ENCODE measurements around the gene CHST9.
"Not testable (repeated sequence)": the region's sequence is repeated elsewhere in the genome, so short reads cannot be mapped to it uniquely, and the experiment has no call there.

The CHST9 gene

DNA sequence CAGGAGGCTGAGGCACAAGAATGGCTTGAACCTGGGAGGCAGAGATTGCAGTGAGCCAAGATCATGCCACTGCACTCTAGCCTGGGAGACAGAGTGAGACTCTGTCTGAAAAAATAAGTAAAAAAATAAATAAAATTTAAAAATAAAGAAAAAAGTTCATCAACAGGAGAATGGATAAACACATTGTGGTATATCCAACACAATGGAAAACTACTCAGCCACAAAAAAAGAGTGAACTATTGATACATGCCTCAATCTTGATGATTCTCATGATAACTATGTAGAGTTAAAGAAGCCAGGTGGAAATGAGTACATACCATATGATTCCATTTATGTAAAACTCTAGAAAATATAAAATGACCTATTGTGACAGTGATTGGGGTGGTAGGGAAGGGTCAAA lies 195.3 kb downstream of the CHST9 start:
- no peak for DNase-seq (ENCODE audit: low spot score)
- POLR2A ChIA-PET (ENCODE audit: low non-redundant PET), result no interaction called here
- TF ChIP-seq CTCF (conservative IDR thresholded peaks at IDR 0.05; ENCODE audit: low read depth), result no peak
- H3K27ac ChIP-seq, result no peak overlapping the region
- CTCF ChIA-PET, result no interaction called here

DNA sequence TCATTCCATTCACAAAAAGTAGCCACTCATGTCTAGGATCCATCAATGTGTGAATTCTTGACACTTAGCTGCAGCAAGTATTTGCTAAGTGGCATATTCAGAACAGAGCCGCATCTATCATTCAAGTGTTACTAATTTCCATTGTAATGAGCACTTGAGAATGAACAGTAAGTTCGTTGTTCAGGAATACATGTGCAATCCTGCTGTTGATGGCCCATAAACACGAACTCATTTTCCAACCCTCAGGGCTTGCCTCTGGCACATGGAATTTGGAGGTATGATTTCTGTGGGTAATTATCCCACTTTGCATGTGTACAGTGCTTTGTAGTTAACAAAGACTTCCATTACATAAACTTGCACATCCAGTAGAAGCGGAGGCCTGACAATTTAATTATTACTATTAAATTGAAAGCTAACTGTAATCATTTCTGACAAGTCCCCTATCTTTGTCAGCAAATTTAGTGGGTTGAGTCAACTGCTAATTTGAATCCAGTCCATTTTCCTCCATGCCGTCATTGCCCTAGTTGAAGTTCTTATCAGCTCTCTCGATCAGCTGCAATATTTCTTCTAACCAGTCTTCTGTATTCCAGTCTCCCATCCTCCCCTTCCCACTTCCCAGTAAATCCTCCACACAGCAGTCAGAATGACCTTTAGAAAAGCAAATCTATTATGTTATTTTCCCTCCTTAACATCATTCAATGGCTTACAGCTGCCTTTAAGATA lies 203.6 kb downstream of the CHST9 start:
- ChIA-PET POLR2A (ENCODE audit: low non-redundant PET) (no interaction called here), CTCF (no interaction called here)
- no peak overlapping the region for H3K27ac ChIP-seq
- DNase-seq (ENCODE audit: low spot score), result no peak
- TF ChIP-seq CTCF (conservative IDR thresholded peaks at IDR 0.05; ENCODE audit: low read depth), result no peak

DNA sequence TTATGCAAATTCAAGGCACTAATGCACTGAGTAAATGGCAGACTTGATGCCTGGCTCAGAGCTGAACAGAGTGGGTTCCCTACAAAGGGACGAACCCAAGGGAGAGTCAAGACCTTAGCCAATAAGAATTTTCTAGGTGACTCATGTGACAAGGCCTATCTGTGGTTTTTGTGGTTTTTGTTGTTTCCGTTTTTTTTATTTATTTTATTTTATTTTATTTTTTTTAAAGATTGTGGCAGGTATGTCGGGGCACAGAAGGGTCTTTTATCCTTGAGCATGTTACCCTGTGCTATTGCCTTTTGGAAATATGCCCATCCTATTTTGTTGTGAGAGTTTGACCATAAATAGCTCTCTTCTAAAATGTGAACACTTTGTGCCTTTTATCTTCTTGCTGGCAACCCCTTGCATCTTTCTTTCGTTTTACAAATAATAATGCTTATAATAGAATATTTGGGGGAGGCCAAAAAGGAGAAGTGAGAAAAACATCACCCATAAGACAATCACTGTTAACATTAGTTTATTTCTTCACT lies 206.2 kb downstream of the CHST9 start:
- no peak overlapping the region for H3K27ac ChIP-seq
- ChIA-PET CTCF (interaction anchor here (0.5 kb wide), 1 partner anchor 370 kb away, joined by 3 read pairs; no protein-coding TSS in a partner anchor), POLR2A (ENCODE audit: low non-redundant PET) (no interaction called here)
- no peak for DNase-seq (ENCODE audit: low spot score)
- TF ChIP-seq CTCF (conservative IDR thresholded peaks at IDR 0.05; ENCODE audit: low read depth), result no peak

GRCh38 chr18:26977781-26978180 lies 207.3 kb downstream of the CHST9 start:
- ChIA-PET CTCF (no interaction called here), POLR2A (ENCODE audit: low non-redundant PET) (no interaction called here)
- no peak for DNase-seq (ENCODE audit: low spot score)
- H3K27ac ChIP-seq, result no peak overlapping the region
- no peak for TF ChIP-seq CTCF (conservative IDR thresholded peaks at IDR 0.05; ENCODE audit: low read depth)

- no peak for TF ChIP-seq CTCF (conservative IDR thresholded peaks at IDR 0.05; ENCODE audit: low read depth)
- no peak overlapping the region for H3K27ac ChIP-seq
- DNase-seq (ENCODE audit: low spot score), result no peak
- ChIA-PET CTCF (no interaction called here), POLR2A (ENCODE audit: low non-redundant PET) (no interaction called here)
Observed at GRCh38 chr18:26976206-26976605, 208.9 kb downstream of the CHST9 start.

DNA sequence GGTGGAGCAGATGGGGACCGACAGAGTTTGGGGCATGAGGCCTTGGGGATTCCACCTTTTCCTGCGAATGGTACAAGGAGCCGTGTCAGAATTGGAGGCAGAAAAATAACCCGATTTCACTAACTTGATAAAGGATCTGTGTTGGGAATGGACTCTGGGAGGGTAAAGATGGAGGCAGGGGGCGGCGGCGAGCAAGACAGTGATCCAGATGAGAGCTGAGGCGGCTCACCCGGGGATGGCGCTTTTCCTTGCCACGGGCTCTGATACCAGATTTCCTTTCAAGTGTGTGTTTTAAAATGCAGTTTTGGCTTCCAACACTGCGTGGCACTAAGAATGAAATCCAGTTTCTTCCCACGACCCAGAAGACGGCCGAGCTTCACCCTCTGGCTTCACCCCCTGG lies 212.6 kb downstream of the CHST9 start:
- POLR2A ChIA-PET (ENCODE audit: low non-redundant PET); DNase-seq (ENCODE audit: low spot score); CTCF ChIA-PET; H3K27ac ChIP-seq: not testable (repeated sequence)

GRCh38 chr18:26971409-26971808 lies 213.7 kb downstream of the CHST9 start:
- H3K27ac ChIP-seq, result no peak overlapping the region
- no peak for TF ChIP-seq CTCF (conservative IDR thresholded peaks at IDR 0.05; ENCODE audit: low read depth)
- ChIA-PET CTCF (no interaction called here), POLR2A (ENCODE audit: low non-redundant PET) (no interaction called here)
- no peak for DNase-seq (ENCODE audit: low spot score)

Measured in RWPE1 (cell line).